ENCODE measurements around the gene CDH4. TPM values are rescaled to one million over a fixed set of nuclear protein-coding genes. Genes with fewer than 3 reads are reported as not detected.

CDH4 gene
- total RNA-seq, 1 donor from 2014 or later: 0.06 TPM

DNA sequence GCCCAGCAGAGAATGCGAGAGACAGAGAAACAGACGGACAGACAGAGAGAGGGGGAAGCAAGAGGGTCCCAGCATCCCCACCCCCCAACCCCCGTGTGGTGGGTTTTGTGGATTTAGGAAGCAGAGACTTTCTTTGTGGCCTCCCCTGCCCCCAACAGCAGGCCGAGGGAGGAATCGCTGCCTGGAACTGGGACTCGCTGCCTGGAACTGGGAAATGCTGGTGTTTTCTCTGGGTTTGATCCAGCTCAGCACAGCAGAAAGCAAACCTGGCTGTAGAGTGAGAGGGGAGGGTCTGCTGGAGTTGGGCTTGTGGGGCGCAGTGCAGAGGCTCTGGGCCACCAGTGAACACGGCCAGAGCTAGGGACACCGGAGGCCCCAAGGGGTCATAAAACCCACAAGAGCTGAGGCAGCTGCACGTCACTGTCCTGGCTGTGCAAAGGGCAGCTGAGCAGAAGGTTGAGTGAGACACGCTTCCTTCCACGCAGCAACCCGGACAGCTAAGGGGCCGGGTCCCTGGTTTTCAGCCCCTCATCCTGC, 631.9 kb downstream of the CDH4 start:
- DNase-seq: no peak

DNA sequence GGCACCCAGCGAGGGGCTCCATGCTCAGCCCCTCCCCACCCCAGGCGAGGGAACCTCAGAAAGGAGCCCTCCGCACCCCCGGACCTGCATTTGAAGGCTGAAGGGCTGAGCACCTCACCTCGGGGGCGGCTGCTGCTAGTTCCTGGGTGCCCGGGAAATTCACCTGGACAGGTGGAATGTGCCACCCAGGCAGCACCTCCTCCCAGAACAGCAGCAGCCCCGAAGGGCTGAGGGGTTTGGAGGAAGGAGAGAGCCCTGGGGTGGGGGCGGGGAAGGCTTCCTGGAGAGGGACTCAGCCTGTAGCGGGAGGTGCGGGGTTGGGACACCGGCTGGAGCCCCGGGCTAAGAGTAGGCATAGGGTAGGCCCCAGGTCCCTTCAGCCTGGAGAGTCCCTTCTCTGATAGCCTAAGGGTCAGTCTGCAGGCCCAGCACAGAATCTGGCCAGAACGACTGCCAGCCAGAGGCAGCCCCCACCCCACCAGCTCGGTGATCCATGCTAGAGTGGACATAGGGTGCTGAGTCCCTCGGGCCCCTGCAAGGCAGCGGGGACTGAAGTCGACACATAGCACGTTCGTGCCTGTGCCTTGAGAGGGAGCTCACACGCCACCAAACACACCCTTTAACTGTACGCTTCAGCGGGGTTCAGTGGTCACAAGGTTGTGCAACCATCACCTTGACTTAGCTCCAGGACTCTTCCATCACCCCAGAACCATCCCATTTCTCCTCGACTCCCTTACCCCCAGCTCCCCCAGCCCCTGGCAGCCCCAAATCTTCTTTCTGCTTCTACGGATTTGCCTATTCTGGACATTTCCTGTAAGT, 632.7 kb downstream of the CDH4 start:
- peaks cover 34% of the 10 kb centered on the region for H3K27me3 ChIP-seq (ENCODE audit: low read depth)
- no peak overlapping the region for H3K27ac ChIP-seq
- H3K4me3 ChIP-seq: no peak overlapping the region
- no peak for DNase-seq
- no peaks in the 10 kb centered on the region for H3K4me1 ChIP-seq
- H3K36me3 ChIP-seq: no peaks in the 10 kb centered on the region
- intact Hi-C loops (cut with DNase I): no loop called here
- TF ChIP-seq, protein P1, sequence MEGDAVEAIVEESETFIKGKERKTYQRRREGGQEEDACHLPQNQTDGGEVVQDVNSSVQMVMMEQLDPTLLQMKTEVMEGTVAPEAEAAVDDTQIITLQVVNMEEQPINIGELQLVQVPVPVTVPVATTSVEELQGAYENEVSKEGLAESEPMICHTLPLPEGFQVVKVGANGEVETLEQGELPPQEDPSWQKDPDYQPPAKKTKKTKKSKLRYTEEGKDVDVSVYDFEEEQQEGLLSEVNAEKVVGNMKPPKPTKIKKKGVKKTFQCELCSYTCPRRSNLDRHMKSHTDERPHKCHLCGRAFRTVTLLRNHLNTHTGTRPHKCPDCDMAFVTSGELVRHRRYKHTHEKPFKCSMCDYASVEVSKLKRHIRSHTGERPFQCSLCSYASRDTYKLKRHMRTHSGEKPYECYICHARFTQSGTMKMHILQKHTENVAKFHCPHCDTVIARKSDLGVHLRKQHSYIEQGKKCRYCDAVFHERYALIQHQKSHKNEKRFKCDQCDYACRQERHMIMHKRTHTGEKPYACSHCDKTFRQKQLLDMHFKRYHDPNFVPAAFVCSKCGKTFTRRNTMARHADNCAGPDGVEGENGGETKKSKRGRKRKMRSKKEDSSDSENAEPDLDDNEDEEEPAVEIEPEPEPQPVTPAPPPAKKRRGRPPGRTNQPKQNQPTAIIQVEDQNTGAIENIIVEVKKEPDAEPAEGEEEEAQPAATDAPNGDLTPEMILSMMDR (IDR thresholded peaks at IDR 0.05): no peak
- no peak for ATAC-seq
- no peaks in the 10 kb centered on the region for H3K9me3 ChIP-seq

More for the DNA sequence above, 631.9 kb downstream of the CDH4 start:
- TF ChIP-seq, protein P1 (IDR thresholded peaks at IDR 0.05): no peak
- no peak overlapping the region for H3K4me3 ChIP-seq
- no peaks in the 10 kb centered on the region for H3K9me3 ChIP-seq
- intact Hi-C loops (cut with DNase I): no loop called here
- H3K36me3 ChIP-seq: no peaks in the 10 kb centered on the region
- no peak overlapping the region for H3K27ac ChIP-seq
- no peaks in the 10 kb centered on the region for H3K4me1 ChIP-seq
- peaks cover 34% of the 10 kb centered on the region for H3K27me3 ChIP-seq (ENCODE audit: low read depth)
- no peak for ATAC-seq

DNA sequence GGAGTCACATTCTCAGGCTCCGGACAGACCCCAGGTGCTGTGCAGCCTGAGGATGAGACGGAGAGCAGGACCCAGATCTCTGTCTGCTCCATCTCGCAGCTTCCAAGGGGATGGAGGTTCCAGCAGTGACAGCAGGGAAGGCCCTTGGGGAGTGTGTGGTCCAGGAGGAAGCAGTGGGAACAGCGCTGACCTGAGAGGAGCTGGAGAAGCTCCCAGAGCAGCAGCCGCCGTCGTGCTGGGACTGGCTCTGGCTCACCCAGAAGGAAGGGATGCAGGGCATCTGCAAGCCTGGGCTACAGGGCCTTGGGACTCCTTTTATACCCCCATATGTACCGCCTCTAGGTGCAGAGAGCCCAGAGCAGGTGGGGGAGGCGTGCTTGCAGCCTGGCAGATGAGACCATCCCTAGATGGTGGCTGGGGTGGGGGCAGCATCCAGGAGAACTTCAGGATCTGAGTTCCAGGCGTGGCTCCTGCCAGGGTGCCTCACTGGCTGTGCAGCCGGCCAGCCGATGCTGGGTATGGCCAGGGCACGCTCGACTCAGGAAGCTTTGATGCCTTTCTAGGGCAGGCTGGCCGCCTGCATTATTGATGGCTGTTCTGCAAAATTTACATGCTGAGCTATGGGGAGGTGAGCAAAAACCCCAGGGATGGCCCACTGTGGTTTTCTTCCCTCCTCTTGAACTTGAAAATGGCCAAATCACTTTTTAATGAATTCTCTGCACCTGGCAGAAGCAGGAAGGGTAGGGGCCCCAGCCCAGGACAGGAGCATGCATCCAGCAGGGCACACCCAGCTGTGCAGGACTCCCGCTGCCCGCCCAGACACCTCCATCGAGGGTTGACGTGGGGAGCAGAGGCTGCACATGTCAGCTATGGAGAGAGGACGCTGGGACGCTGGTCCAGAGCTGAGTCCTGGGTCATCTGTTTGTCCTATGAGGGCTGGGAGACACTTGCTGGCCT, 634.0 kb downstream of the CDH4 start:
- peaks cover 30% of the 10 kb centered on the region for H3K27me3 ChIP-seq (ENCODE audit: low read depth)
- no peak for ATAC-seq
- no peak overlapping the region for H3K4me3 ChIP-seq
- intact Hi-C loops (cut with DNase I): no loop called here
- DNase-seq: no peak
- H3K27ac ChIP-seq: no peak overlapping the region
- TF ChIP-seq, protein P1 (IDR thresholded peaks at IDR 0.05): no peak
- H3K4me1 ChIP-seq: no peaks in the 10 kb centered on the region
- no peaks in the 10 kb centered on the region for H3K36me3 ChIP-seq
- no peaks in the 10 kb centered on the region for H3K9me3 ChIP-seq

DNA sequence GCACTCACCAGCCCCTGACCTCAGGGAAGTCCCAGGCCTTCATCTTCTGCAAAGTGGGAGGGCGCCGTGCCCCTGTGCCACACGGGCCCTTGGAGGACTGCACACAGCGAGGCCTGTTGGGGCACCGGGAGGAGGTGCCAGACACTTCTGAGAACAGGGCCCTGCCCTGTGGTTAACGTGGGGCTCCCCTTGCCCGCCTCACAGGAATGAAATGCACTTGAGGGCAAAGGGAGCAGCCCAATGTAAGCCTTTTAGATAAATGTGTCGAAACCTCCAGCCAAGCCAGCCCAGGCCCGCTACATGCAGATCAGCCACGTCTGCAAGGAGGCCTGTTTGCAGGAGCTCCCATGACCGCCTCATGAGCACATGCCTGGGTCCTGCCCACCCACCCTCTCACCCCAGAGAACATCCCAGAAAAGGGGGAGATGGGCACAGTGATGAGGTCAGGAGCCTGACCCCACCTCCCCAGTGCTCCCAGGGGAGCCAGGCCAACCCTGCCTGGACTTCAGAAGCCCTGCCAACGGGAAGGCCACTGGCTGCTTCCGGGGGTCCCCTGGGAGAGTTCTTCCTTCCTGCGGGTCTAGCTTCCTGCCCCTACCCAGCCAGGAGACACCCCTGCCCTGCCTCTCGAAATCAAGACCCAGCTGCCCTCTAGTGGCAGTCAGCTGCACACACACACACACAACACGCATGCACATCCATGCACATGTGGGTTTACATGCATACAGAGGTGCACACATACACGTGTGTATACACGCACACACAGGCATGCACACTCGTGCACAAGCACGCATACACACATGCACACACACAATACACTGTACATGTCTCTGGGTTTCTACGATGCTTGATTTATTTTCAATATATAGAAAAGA, 634.9 kb downstream of the CDH4 start:
- TF ChIP-seq, protein P1 (IDR thresholded peaks at IDR 0.05): peak; percentile 57
- Histone ChIP-seq H3K9me3 (no peaks in the 10 kb centered on the region), H3K4me1 (no peaks in the 10 kb centered on the region), H3K4me3 (no peak overlapping the region), H3K27me3 (ENCODE audit: low read depth) (peaks cover 29% of the 10 kb centered on the region), H3K36me3 (no peaks in the 10 kb centered on the region), H3K27ac (no peak overlapping the region)
- DNase-seq (peak; percentile 47), ATAC-seq (peak in 1 of 2 donors; percentile 47)
- intact Hi-C loops (cut with DNase I): no loop called here
